Calu3 (cell line): ENCODE measurements around the gene USP3. TPM values are rescaled to one million over a fixed set of nuclear protein-coding genes. Genes with fewer than 3 reads are reported as not detected.
A peak's percentile ranks its signal among the peaks of the same experiment; 100 is the strongest.

Experiments used
- BruUV-seq: library from RNA; stranded (reverse); fragments of 400-500 nt; replicated peaks from 2 replicates; lab custom pipeline; 2021; lab: Mats Ljungman, UMichigan
- CTCF ChIA-PET: fragments of 300-600 bp; sonication (Branson Sonifier 250); formaldehyde crosslinking; loops from one replicate; lab custom pipeline; 2022; ENCODE audit warnings: antibody characterized with exemption; lab: Charles Lee
- DNase-seq: peaks from one replicate; pipeline ENCODE4 v3.0.0; 2022
- H3K27ac Mint-ChIP-seq: one replicate; pipeline ENCODE4 v1.8.0; 2022; ENCODE audit warnings: mixed read lengths; ENCODE audit not compliant: unreplicated experiment
- H3K27me3 Mint-ChIP-seq: one replicate; pipeline ENCODE4 v1.8.0; 2022; ENCODE audit warnings: mixed read lengths; ENCODE audit not compliant: unreplicated experiment
- H3K36me3 Mint-ChIP-seq: one replicate; pipeline ENCODE4 v1.8.0; 2022; ENCODE audit warnings: mild to moderate bottlenecking, moderate library complexity, mixed read lengths; ENCODE audit not compliant: insufficient read depth, unreplicated experiment
- H3K4me1 Mint-ChIP-seq: one replicate; pipeline ENCODE4 v1.8.0; 2022; ENCODE audit warnings: mild to moderate bottlenecking, low read depth, mixed read lengths; ENCODE audit not compliant: unreplicated experiment
- H3K4me3 Mint-ChIP-seq: one replicate; pipeline ENCODE4 v1.8.0; 2022; ENCODE audit warnings: mild to moderate bottlenecking, low read depth, moderate library complexity, mixed read lengths; ENCODE audit not compliant: unreplicated experiment
- H3K9me3 Mint-ChIP-seq: one replicate; pipeline ENCODE4 v1.8.0; 2022; ENCODE audit warnings: low read depth, mixed read lengths; ENCODE audit not compliant: unreplicated experiment
- CTCF ChIP-seq: fragments of 200-600 bp; IDR thresholded peaks from one replicate; pipeline ENCODE4 v1.8.0; 2022; ENCODE audit warnings: antibody characterized with exemption; ENCODE audit not compliant: unreplicated experiment
- intact Hi-C: fragments of 100-400 bp; cut with micrococcal nuclease; formaldehyde crosslinking; loops from one replicate; pipeline ENCODE4 v1.10.0; 2022; ENCODE audit not compliant: unreplicated experiment
- total RNA-seq: library from RNA; stranded (reverse); gene quantifications from 2 replicates; pipeline ENCODE4 v1.2.3, GENCODE V29; 2022

The USP3 gene
- total RNA-seq, 1 experiment from 2014 or later = 80.8 TPM

DNA sequence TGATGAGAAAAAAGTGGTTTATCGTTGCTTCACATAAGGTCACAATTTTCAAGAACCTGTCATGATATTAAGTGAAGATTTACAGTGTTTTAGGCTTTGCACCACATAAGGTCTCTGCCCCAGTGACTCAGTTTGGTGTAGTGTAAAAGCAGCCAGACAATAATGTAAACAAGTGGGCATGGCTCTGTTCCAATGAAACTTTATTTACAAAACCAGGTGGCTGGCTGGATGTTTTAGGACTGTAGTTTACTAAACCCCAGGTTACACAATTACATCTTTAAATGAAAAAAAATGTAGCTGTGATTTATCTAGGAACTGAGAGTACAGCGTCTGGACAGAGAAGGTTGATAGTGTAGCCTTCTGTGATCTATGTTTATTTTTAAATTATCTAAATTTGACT lies 83.1 kb downstream of the USP3 start:
- BruUV-seq = no TSS peak

DNA sequence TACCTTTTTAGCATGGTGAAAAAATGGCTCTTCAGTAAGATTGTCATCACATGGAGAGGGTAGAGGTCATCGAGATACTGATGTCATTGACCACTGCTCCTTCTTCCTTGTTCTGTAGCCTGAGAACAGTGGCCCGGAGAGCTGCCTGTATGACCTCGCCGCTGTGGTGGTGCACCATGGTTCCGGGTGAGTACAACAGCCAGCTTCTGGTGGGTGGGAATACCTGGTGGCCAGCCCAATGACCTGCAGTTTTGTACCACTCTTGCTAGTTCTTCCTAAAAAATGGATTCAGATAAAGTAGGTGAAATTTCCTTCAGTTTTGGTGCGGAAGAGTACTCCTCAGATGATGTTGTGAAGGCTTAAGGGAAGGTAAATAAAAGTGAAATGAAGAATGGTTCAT lies 84.4 kb downstream of the USP3 start:
- Mint-ChIP-seq H3K4me1 (peaks cover 10% of the 10 kb centered on the region), H3K9me3 (peaks cover 2% of the 10 kb centered on the region), H3K4me3 (no peak overlapping the region), H3K27ac (no peak overlapping the region), H3K36me3 (peaks cover 44% of the 10 kb centered on the region), H3K27me3 (no peaks in the 10 kb centered on the region)
- no TSS peak for BruUV-seq
- intact Hi-C loops = no loop called here
- CTCF ChIA-PET = no interaction called here
- TF ChIP-seq CTCF = no peak
- no peak for DNase-seq

More for the DNA sequence above, 83.1 kb downstream of the USP3 start:
- H3K27me3 Mint-ChIP-seq = no peaks in the 10 kb centered on the region
- H3K4me1 Mint-ChIP-seq = peaks cover 10% of the 10 kb centered on the region
- no peak for TF ChIP-seq CTCF
- peaks cover 2% of the 10 kb centered on the region for H3K9me3 Mint-ChIP-seq
- no peak overlapping the region for H3K27ac Mint-ChIP-seq
- no peak for DNase-seq
- intact Hi-C loops = no loop called here
- peaks cover 54% of the 10 kb centered on the region for H3K36me3 Mint-ChIP-seq
- CTCF ChIA-PET = no interaction called here
- H3K4me3 Mint-ChIP-seq = no peak overlapping the region

DNA sequence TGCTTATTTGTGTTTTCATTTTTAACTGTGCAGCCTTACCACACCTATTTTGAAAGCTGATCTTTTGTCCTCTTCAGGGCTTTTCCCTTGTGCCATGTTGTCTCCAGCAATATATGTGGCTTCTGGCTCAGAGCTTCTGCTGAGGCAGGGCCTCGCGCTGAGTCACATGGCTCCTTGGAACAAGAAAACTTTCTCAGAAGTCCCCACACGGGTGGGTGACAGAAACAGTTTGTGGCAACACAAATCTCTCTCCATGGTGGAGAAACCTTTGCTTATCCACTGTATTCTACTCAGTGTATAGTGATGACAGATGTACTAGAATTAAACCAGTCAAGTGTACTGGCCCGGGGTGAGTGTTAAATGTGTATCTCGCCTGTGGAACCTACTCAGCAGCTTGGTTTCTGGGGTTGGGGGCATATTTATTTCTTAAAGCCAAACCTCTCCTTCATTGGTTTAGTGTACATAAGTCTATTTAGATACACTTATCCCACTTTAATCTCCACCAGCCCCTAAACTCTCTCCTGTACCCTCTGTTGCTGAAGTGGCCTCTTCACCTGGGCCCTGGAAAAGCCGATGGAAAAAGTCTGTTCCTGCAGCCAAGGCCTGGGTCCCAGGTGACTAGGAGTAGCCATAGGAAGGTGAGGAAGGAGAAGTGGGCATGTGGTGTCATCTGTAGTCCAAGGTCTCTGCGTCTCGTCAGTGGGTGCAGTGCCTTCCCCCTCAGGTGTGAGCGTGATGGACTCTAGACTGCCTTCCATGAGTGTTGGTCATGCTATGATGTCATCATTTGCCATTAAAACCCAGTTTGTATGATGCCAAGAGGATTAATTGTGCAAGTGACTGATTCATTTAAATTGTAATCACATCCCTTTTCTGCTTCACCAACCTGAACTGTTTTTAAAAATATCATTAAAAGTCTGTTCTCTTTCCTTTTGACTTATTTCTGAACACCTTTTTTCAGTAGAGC lies 89.6 kb downstream of the USP3 start:
- Mint-ChIP-seq H3K27me3 (no peaks in the 10 kb centered on the region), H3K9me3 (no peaks in the 10 kb centered on the region), H3K4me1 (peaks cover 8% of the 10 kb centered on the region), H3K36me3 (peaks cover 37% of the 10 kb centered on the region), H3K4me3 (no peak overlapping the region), H3K27ac (peak overlapping the region; percentile 24)
- TF ChIP-seq CTCF = no peak
- DNase-seq = no peak
- no TSS peak for BruUV-seq
- intact Hi-C loops = no loop called here
- CTCF ChIA-PET = interaction anchor here (0.5 kb wide), 1 partner anchor 218 kb away, joined by 9 read pairs; no protein-coding TSS in a partner anchor

- Mint-ChIP-seq H3K4me1 (peaks cover 19% of the 10 kb centered on the region), H3K4me3 (no peak overlapping the region), H3K9me3 (no peaks in the 10 kb centered on the region), H3K36me3 (peaks cover 39% of the 10 kb centered on the region), H3K27ac (peak overlapping the region; percentile 24), H3K27me3 (no peaks in the 10 kb centered on the region)
- CTCF ChIA-PET = no interaction called here
- intact Hi-C loops = no loop called here
- TF ChIP-seq CTCF = no peak
- no peak for DNase-seq
- BruUV-seq = no TSS peak
Measured at GRCh38 chr15:63595065-63595464, 90.7 kb downstream of the USP3 start.
